Hepatocyte (in vitro differentiated cells): ENCODE results near the gene C6orf163. TPM values are rescaled to one million over a fixed set of nuclear protein-coding genes. Genes with fewer than 3 reads are reported as not detected.

Experiments used
- DNase-seq: peaks from one replicate; pipeline ENCODE4 v3.0.0-alpha.2; 2016; ENCODE audit warnings: low spot score
- H2AFZ ChIP-seq: fragments of 200-600 bp; sonication (generic); 2 replicates; pipeline ENCODE4 v1.6.0; 2016; ENCODE audit warnings: antibody characterized with exemption, mild to moderate bottlenecking
- H3K27ac ChIP-seq: fragments of 200-600 bp; sonication (generic); 2 replicates; pipeline ENCODE4 v1.5.1; 2016; ENCODE audit warnings: mild to moderate bottlenecking
- H3K27me3 ChIP-seq: fragments of 200-600 bp; sonication (generic); 2 replicates; pipeline ENCODE4 v1.6.1; 2016
- H3K36me3 ChIP-seq: fragments of 200-600 bp; sonication (generic); replicated peaks from 2 replicates; pipeline ENCODE4 v1.5.1; 2016; ENCODE audit warnings: low read depth; ENCODE audit not compliant: insufficient read depth
- H3K4me1 ChIP-seq: fragments of 200-600 bp; sonication (generic); 2 replicates; pipeline ENCODE4 v1.5.1; 2016; ENCODE audit warnings: mild to moderate bottlenecking, moderate library complexity; ENCODE audit not compliant: insufficient read depth
- H3K4me2 ChIP-seq: fragments of 200-600 bp; sonication (generic); 2 replicates; pipeline ENCODE4 v1.6.0; 2016
- H3K4me3 ChIP-seq: fragments of 200-600 bp; sonication (generic); 2 replicates; pipeline ENCODE4 v1.5.1; 2016; ENCODE audit warnings: mild to moderate bottlenecking
- H3K79me2 ChIP-seq: fragments of 200-600 bp; sonication (generic); 2 replicates; pipeline ENCODE4 v1.6.0; 2017; ENCODE audit warnings: mild to moderate bottlenecking
- H3K9me2 ChIP-seq: fragments of 200-600 bp; sonication (generic); replicated peaks from 2 replicates; pipeline ENCODE4 v1.6.0; 2017; ENCODE audit warnings: mild to moderate bottlenecking; ENCODE audit not compliant: insufficient read depth
- H3K9me3 ChIP-seq: fragments of 200-600 bp; sonication (generic); 2 replicates; pipeline ENCODE4 v1.5.1; 2016; ENCODE audit warnings: low read depth, mild to moderate bottlenecking
- H4K20me1 ChIP-seq: fragments of 200-600 bp; sonication (generic); 2 replicates; pipeline ENCODE4 v1.6.0; 2016; ENCODE audit warnings: mild to moderate bottlenecking; ENCODE audit not compliant: insufficient read depth, poor library complexity, severe bottlenecking
- CTCF ChIP-seq: fragments of 200-600 bp; sonication (generic); IDR thresholded peaks from 2 replicates; pipeline ENCODE4 v1.5.1; 2016; ENCODE audit warnings: antibody characterized with exemption, mild to moderate bottlenecking; ENCODE audit not compliant: poor library complexity
- EZH2 ChIP-seq: fragments of 200-600 bp; sonication (generic); IDR thresholded peaks from 2 replicates; pipeline ENCODE4 v1.6.1; 2016; ENCODE audit warnings: antibody characterized with exemption, mild to moderate bottlenecking, borderline replicate concordance
- EZH2phosphoT487 ChIP-seq: fragments of 200-600 bp; sonication (generic); IDR thresholded peaks from one replicate; pipeline ENCODE4 v1.6.1; 2018; ENCODE audit warnings: antibody characterized with exemption, mild to moderate bottlenecking, low read depth, moderate library complexity; ENCODE audit not compliant: unreplicated experiment, severe bottlenecking
- WGBS: methylation state at CpG from one replicate; pipeline ENCODE4 v1.1.6; 2016; ENCODE audit warnings: low lambda C conversion rate; ENCODE audit errors: missing lambda C conversion rate; 5-methylcytosine and 5-hydroxymethylcytosine counted together
- polyA plus RNA-seq: library from polyadenylated mRNA; unstranded; fragments of >200 nt; fragmentation: Nextera tagmentation; extraction: Ambion mirVana; gene quantifications from 2 replicates; pipeline ENCODE4 v1.2.1, GENCODE V29; 2016
- total RNA-seq: library from RNA; depleted of rRNA; stranded (reverse); fragments of >200 nt; gene quantifications from 2 replicates; pipeline ENCODE4 v1.2.3, GENCODE V29; 2014

The C6orf163 gene
- total and polyA plus RNA-seq, 2 experiments from 2014 or later, result 0.64 to 1.3 TPM

- H4K20me1 ChIP-seq, result no peaks in the 10 kb centered on the region
- WGBS, result 97% methylated on average over 1 of the region's 1 CpG
Observed at GRCh38 chr6:87341899-87342298, 2.7 kb upstream of the C6orf163 start.

DNA sequence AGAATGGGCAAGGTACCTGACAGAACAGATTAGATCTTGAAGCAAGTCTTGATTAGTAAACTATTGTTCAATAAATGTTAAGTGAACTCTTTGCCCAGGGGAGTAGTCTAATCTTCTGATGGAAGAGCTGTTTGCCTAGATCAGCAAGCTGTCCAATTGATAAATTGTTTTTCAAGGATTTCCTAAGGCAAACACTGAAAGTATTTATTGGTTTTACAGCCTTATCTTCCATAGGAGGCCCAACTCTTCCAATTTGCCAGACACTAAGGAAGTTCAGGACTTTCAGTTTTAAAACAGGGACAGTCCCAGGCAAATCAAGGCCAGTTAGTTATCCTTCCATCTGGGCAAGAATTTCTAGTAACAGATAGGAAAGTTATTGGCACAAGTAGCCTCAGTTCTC, 1.8 kb upstream of the C6orf163 start:
- H3K9me3 ChIP-seq, result no peaks in the 10 kb centered on the region
- TF ChIP-seq EZH2phosphoT487 (no peak), EZH2 (no peak), CTCF (no peak)
- no peak for DNase-seq
- H3K27me3 ChIP-seq, result no peaks in the 10 kb centered on the region
- no peaks in the 10 kb centered on the region for H4K20me1 ChIP-seq
- H2AFZ ChIP-seq, result no peak overlapping the region
- H3K4me2 ChIP-seq, result peak overlapping the region; percentile 23
- no peaks in the 10 kb centered on the region for H3K36me3 ChIP-seq
- no peak overlapping the region for H3K27ac ChIP-seq
- H3K4me3 ChIP-seq, result no peak overlapping the region
- H3K4me1 ChIP-seq, result no peaks in the 10 kb centered on the region
- no peaks in the 10 kb centered on the region for H3K9me2 ChIP-seq
- no peaks in the 10 kb centered on the region for H3K79me2 ChIP-seq

More at GRCh38 chr6:87341899-87342298, 2.7 kb upstream of the C6orf163 start:
- no peak overlapping the region for H2AFZ ChIP-seq
- H3K4me1 ChIP-seq, result no peaks in the 10 kb centered on the region
- DNase-seq, result no peak
- no peaks in the 10 kb centered on the region for H3K79me2 ChIP-seq
- no peak overlapping the region for H3K27ac ChIP-seq
- H3K27me3 ChIP-seq, result no peaks in the 10 kb centered on the region
- no peaks in the 10 kb centered on the region for H3K36me3 ChIP-seq
- no peak overlapping the region for H3K4me3 ChIP-seq
- H3K9me2 ChIP-seq, result no peaks in the 10 kb centered on the region
- no peak overlapping the region for H3K4me2 ChIP-seq
- TF ChIP-seq EZH2phosphoT487, result no peak
- TF ChIP-seq CTCF, result no peak
- TF ChIP-seq EZH2, result no peak
- no peaks in the 10 kb centered on the region for H3K9me3 ChIP-seq

DNA sequence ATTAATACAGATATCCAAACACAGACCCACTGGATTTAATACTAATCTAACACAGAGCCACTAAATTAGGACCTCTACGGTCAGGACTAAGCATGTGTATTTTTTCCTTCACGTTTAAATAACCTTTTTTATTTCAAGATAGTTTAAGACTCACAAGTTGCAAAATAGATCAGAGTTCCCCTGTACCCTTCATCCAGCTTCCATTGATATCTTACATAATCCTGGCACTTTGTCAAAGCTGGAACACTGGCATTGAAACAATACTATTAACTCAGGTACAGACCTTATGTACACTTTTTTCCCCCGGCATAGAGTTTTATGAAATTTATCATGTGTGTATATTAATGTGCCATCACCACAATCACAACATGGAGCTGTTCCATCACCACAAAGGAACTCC, 2.1 kb downstream of the C6orf163 start:
- Histone ChIP-seq H3K9me2 (no peaks in the 10 kb centered on the region), H3K4me1 (no peaks in the 10 kb centered on the region), H3K79me2 (no peaks in the 10 kb centered on the region), H3K27ac (no peak overlapping the region), H4K20me1 (no peaks in the 10 kb centered on the region), H3K27me3 (no peaks in the 10 kb centered on the region), H3K4me2 (no peak overlapping the region), H3K36me3 (no peaks in the 10 kb centered on the region), H3K4me3 (no peak overlapping the region), H3K9me3 (no peaks in the 10 kb centered on the region), H2AFZ (no peak overlapping the region)
- no peak for DNase-seq
- TF ChIP-seq EZH2 (no peak), CTCF (no peak), EZH2phosphoT487 (no peak)
- WGBS, result 93% methylated on average over 3 of the region's 3 CpGs

DNA sequence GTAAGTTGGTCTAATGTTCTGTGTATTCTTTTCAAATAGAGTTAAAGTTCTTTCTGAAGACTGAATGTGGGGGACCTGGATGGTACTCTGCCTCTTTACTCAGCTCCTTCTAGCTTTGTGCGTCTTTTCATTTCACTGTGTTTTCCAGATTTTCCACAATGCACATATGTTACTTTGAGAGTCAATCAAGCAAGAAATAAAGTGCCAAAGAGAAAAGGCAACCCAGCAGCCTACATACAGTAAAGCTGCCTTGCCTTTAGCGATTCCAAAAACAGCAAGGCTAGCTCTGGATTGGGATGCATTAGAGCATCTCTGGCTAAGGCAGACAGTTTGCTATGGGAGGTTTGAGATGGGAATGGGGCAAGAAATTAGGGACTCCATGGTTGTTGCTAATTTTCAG, 5.3 kb downstream of the C6orf163 start:
- H3K27ac ChIP-seq, result no peak overlapping the region
- no peaks in the 10 kb centered on the region for H4K20me1 ChIP-seq
- no peak for DNase-seq
- H3K27me3 ChIP-seq, result no peaks in the 10 kb centered on the region
- no peak for TF ChIP-seq CTCF
- TF ChIP-seq EZH2, result no peak
- TF ChIP-seq EZH2phosphoT487, result no peak
- no peaks in the 10 kb centered on the region for H3K79me2 ChIP-seq
- no peak overlapping the region for H2AFZ ChIP-seq
- no peaks in the 10 kb centered on the region for H3K9me3 ChIP-seq
- H3K36me3 ChIP-seq, result no peaks in the 10 kb centered on the region
- no peaks in the 10 kb centered on the region for H3K9me2 ChIP-seq
- 90% methylated on average over 2 of the region's 2 CpGs for WGBS
- H3K4me1 ChIP-seq, result no peaks in the 10 kb centered on the region
- H3K4me3 ChIP-seq, result no peak overlapping the region
- no peak overlapping the region for H3K4me2 ChIP-seq
